ENCODE measurements around the gene EPHB1. TPM values are rescaled to one million over a fixed set of nuclear protein-coding genes. Genes with fewer than 3 reads are reported as not detected.

The EPHB1 gene
- total and polyA plus RNA-seq, 4 donors: 0.23 to 1.7 (median 0.52) TPM

DNA sequence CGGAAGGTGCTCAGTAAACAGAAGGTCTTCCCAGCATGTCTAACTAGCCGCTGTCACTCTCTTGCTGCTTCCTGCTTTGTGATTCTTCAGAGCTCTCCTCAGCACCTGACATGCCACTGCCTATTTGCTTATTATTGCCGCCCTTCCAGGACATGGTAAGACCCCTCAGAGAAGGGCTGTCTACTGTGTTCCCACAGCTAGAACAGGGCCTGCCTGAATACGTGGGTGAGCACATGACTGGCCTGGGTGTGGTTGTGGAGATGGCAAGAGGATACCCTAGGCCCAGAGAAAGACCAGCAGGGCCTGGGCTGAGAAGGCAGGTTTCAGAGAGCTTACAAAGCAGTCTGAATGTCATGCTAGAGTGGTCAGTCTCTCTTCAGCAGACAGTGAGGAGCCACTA is 2.4 kb upstream of the EPHB1 start:
- WGBS: 90% methylated on average over 4 of the region's 4 CpGs
- no peak for DNase-seq (ENCODE audit: low spot score)
- Histone ChIP-seq H3K36me3 (ENCODE audit: control insufficient read depth in 4 of 4, insufficient read depth in 3 of 4, low read depth in 1 of 4, low read length in 3 of 4) (no peaks in the 10 kb centered on the region), H3K27ac (ENCODE audit: low read depth in 1 of 2, low read length in 2 of 2) (no peak overlapping the region), H3K9ac (ENCODE audit: low read depth in 1 of 2, low read length in 2 of 2) (no peak overlapping the region), H3K4me1 (ENCODE audit: control insufficient read depth in 4 of 4, insufficient read depth in 4 of 4, low read length in 3 of 4) (peaks cover 4 to 26% (median 19%) of the 10 kb centered on the region in 4 donors), H3K27me3 (ENCODE audit: control insufficient read depth in 4 of 4, insufficient read depth in 4 of 4, low read length in 3 of 4) (no peaks in the 10 kb centered on the region), H3K9me3 (ENCODE audit: control insufficient read depth in 4 of 4, low read length in 3 of 4) (peaks cover 0 to under 1% (median 0%) of the 10 kb centered on the region in 4 donors), H3K4me3 (ENCODE audit: low read depth in 1 of 3, low read length in 3 of 3) (no peak overlapping the region)
- TF ChIP-seq FOXA2 (IDR thresholded peaks at IDR 0.05) (no peak), TAF1 (conservative IDR thresholded peaks at IDR 0.05) (no peak), GABPA (IDR thresholded peaks at IDR 0.05 in 1 of 2, conservative IDR thresholded peaks at IDR 0.05 in 1 of 2) (no peak), JUND (IDR thresholded peaks at IDR 0.05) (no peak), EGR1 (IDR thresholded peaks at IDR 0.05; ENCODE audit: low read depth in 2 of 2) (no peak), HNF4G (IDR thresholded peaks at IDR 0.05) (no peak), RXRA (IDR thresholded peaks at IDR 0.05) (no peak), SP1 (IDR thresholded peaks at IDR 0.05) (no peak), RAD21 (IDR thresholded peaks at IDR 0.05) (no peak), NR2F2 (IDR thresholded peaks at IDR 0.05) (no peak)
- TF ChIP-seq, protein P1, sequence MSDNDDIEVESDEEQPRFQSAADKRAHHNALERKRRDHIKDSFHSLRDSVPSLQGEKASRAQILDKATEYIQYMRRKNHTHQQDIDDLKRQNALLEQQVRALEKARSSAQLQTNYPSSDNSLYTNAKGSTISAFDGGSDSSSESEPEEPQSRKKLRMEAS (IDR thresholded peaks at IDR 0.05): no peak
- TF ChIP-seq, protein P2, sequence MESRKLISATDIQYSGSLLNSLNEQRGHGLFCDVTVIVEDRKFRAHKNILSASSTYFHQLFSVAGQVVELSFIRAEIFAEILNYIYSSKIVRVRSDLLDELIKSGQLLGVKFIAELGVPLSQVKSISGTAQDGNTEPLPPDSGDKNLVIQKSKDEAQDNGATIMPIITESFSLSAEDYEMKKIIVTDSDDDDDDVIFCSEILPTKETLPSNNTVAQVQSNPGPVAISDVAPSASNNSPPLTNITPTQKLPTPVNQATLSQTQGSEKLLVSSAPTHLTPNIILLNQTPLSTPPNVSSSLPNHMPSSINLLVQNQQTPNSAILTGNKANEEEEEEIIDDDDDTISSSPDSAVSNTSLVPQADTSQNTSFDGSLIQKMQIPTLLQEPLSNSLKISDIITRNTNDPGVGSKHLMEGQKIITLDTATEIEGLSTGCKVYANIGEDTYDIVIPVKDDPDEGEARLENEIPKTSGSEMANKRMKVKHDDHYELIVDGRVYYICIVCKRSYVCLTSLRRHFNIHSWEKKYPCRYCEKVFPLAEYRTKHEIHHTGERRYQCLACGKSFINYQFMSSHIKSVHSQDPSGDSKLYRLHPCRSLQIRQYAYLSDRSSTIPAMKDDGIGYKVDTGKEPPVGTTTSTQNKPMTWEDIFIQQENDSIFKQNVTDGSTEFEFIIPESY (IDR thresholded peaks at IDR 0.05): no peak
- TF ChIP-seq, protein P3, sequence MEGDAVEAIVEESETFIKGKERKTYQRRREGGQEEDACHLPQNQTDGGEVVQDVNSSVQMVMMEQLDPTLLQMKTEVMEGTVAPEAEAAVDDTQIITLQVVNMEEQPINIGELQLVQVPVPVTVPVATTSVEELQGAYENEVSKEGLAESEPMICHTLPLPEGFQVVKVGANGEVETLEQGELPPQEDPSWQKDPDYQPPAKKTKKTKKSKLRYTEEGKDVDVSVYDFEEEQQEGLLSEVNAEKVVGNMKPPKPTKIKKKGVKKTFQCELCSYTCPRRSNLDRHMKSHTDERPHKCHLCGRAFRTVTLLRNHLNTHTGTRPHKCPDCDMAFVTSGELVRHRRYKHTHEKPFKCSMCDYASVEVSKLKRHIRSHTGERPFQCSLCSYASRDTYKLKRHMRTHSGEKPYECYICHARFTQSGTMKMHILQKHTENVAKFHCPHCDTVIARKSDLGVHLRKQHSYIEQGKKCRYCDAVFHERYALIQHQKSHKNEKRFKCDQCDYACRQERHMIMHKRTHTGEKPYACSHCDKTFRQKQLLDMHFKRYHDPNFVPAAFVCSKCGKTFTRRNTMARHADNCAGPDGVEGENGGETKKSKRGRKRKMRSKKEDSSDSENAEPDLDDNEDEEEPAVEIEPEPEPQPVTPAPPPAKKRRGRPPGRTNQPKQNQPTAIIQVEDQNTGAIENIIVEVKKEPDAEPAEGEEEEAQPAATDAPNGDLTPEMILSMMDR (IDR thresholded peaks at IDR 0.05; ENCODE audit: low read depth, low read length, missing input control): no peak
- TF ChIP-seq, protein P4, sequence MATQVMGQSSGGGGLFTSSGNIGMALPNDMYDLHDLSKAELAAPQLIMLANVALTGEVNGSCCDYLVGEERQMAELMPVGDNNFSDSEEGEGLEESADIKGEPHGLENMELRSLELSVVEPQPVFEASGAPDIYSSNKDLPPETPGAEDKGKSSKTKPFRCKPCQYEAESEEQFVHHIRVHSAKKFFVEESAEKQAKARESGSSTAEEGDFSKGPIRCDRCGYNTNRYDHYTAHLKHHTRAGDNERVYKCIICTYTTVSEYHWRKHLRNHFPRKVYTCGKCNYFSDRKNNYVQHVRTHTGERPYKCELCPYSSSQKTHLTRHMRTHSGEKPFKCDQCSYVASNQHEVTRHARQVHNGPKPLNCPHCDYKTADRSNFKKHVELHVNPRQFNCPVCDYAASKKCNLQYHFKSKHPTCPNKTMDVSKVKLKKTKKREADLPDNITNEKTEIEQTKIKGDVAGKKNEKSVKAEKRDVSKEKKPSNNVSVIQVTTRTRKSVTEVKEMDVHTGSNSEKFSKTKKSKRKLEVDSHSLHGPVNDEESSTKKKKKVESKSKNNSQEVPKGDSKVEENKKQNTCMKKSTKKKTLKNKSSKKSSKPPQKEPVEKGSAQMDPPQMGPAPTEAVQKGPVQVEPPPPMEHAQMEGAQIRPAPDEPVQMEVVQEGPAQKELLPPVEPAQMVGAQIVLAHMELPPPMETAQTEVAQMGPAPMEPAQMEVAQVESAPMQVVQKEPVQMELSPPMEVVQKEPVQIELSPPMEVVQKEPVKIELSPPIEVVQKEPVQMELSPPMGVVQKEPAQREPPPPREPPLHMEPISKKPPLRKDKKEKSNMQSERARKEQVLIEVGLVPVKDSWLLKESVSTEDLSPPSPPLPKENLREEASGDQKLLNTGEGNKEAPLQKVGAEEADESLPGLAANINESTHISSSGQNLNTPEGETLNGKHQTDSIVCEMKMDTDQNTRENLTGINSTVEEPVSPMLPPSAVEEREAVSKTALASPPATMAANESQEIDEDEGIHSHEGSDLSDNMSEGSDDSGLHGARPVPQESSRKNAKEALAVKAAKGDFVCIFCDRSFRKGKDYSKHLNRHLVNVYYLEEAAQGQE (IDR thresholded peaks at IDR 0.05): no peak

DNA sequence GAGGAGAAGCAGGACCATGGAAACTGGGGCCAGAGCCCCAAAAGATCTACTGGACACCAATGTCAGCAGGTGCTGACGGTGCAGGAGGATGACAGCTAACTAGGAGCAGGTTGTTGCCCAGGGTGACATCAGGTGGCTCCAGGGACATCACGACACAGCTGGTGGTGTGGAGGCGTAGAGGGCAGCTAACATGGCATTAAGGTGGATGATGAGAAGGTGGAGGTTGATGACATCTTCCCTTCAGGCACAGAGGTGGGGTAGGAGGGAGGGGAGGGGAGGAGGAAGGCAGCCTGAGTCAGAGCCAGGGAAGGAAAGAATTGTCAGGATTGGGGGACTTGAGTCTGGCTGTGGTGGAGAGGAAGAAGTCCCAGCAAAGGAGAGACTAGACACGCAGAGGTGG is 1.5 kb upstream of the EPHB1 start:
- 81% methylated on average over 4 of the region's 4 CpGs for WGBS
- no peaks in the 10 kb centered on the region for H3K36me3 ChIP-seq (ENCODE audit: control insufficient read depth in 4 of 4, insufficient read depth in 3 of 4, low read depth in 1 of 4, low read length in 3 of 4)
- H3K9me3 ChIP-seq (ENCODE audit: control insufficient read depth in 4 of 4, low read length in 3 of 4): no peaks in the 10 kb centered on the region
- no peak overlapping the region for H3K27ac ChIP-seq (ENCODE audit: low read depth in 1 of 2, low read length in 2 of 2)
- no peak for DNase-seq (ENCODE audit: low spot score)
- no peak overlapping the region for H3K9ac ChIP-seq (ENCODE audit: low read depth in 1 of 2, low read length in 2 of 2)
- H3K27me3 ChIP-seq (ENCODE audit: control insufficient read depth in 4 of 4, insufficient read depth in 4 of 4, low read length in 3 of 4): no peaks in the 10 kb centered on the region
- TF ChIP-seq HNF4A (conservative IDR thresholded peaks at IDR 0.05): no peak
- TF ChIP-seq, protein P1 (IDR thresholded peaks at IDR 0.05): no peak
- no peak for TF ChIP-seq GABPA (IDR thresholded peaks at IDR 0.05 in 1 of 2, conservative IDR thresholded peaks at IDR 0.05 in 1 of 2)
- TF ChIP-seq SP1 (IDR thresholded peaks at IDR 0.05): no peak
- TF ChIP-seq, protein P2 (IDR thresholded peaks at IDR 0.05): no peak
- TF ChIP-seq TAF1 (conservative IDR thresholded peaks at IDR 0.05): no peak
- TF ChIP-seq YY1 (IDR thresholded peaks at IDR 0.05): no peak
- TF ChIP-seq NR2F2 (IDR thresholded peaks at IDR 0.05): no peak
- TF ChIP-seq, protein P4 (IDR thresholded peaks at IDR 0.05): no peak
- TF ChIP-seq FOXA1 (IDR thresholded peaks at IDR 0.05): no peak
- TF ChIP-seq, protein P5, sequence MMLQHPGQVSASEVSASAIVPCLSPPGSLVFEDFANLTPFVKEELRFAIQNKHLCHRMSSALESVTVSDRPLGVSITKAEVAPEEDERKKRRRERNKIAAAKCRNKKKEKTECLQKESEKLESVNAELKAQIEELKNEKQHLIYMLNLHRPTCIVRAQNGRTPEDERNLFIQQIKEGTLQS (IDR thresholded peaks at IDR 0.05): no peak
- no peak for TF ChIP-seq RAD21 (IDR thresholded peaks at IDR 0.05)
- no peak for TF ChIP-seq HNF4G (IDR thresholded peaks at IDR 0.05)
- no peak for TF ChIP-seq EGR1 (IDR thresholded peaks at IDR 0.05; ENCODE audit: low read depth in 2 of 2)
- peaks cover 4 to 26% (median 19%) of the 10 kb centered on the region in 4 donors for H3K4me1 ChIP-seq (ENCODE audit: control insufficient read depth in 4 of 4, insufficient read depth in 4 of 4, low read length in 3 of 4)
- H3K4me3 ChIP-seq (ENCODE audit: low read depth in 1 of 3, low read length in 3 of 3): no peak overlapping the region
